T-helper 17 cell (primary cell): ENCODE results near the gene SACM1L. TPM values are rescaled to one million over a fixed set of nuclear protein-coding genes. Genes with fewer than 3 reads are reported as not detected.

Source experiments
- ATAC-seq: fragments of 150-1000 bp; cut with Tn5 transposase; 2 replicates; pipeline ENCODE4 v1.10.0; 2021; ENCODE audit warnings: mild to moderate bottlenecking, moderate library complexity
- DNase-seq, 3 donors: peaks; one replicate each; pipeline versions ENCODE4 v3.0.0 to v3.0.0-alpha.2; 2020 to 2021
- H3K9me3 ChIP-seq: one replicate; pipeline ENCODE4 v1.7.0; 2013; ENCODE audit warnings: low read length, mild to moderate bottlenecking; ENCODE audit not compliant: control insufficient read depth, poor library complexity, severe bottlenecking
- H3K27ac Mint-ChIP-seq: one replicate; pipeline ENCODE4 v1.8.0; 2022; ENCODE audit warnings: mild to moderate bottlenecking, moderate library complexity, mixed read lengths
- H3K27me3 Mint-ChIP-seq: one replicate; pipeline ENCODE4 v1.8.0; 2022; ENCODE audit warnings: mixed read lengths
- H3K36me3 Mint-ChIP-seq: one replicate; pipeline ENCODE4 v1.8.0; 2022; ENCODE audit warnings: low read depth, mixed read lengths
- H3K4me1 Mint-ChIP-seq: one replicate; pipeline ENCODE4 v1.8.0; 2022; ENCODE audit warnings: mild to moderate bottlenecking, mixed read lengths
- H3K4me3 Mint-ChIP-seq: one replicate; pipeline ENCODE4 v1.8.0; 2022; ENCODE audit warnings: mild to moderate bottlenecking, moderate library complexity, mixed read lengths
- total RNA-seq, 4 donors: library from RNA in 2 of 4; stranded (reverse) in 2 of 4; gene quantifications; one replicate each; pipeline ENCODE4 v1.2.3 and lab custom pipeline; 2022 to 2026

Gene SACM1L
- total RNA-seq, 2 donors from 2014 or later, result 61.0 to 62.5 TPM

GRCh38 chr3:45785605-45786150, 96.5 kb downstream of the SACM1L start:
- DNase-seq (no peak), ATAC-seq (no peak)
- Mint-ChIP-seq H3K27ac (no peak overlapping the region), H3K27me3 (no peaks in the 10 kb centered on the region), H3K4me1 (no peaks in the 10 kb centered on the region), H3K4me3 (no peak overlapping the region), H3K36me3 (peaks cover 6% of the 10 kb centered on the region)
- H3K9me3 ChIP-seq, result peaks cover 3% of the 10 kb centered on the region

- no peak overlapping the region for H3K4me3 Mint-ChIP-seq
- H3K9me3 ChIP-seq, result peaks cover 3% of the 10 kb centered on the region
- peaks cover 4% of the 10 kb centered on the region for H3K4me1 Mint-ChIP-seq
- no peaks in the 10 kb centered on the region for H3K27me3 Mint-ChIP-seq
- H3K27ac Mint-ChIP-seq, result no peak overlapping the region
- no peak for DNase-seq
- peaks cover 6% of the 10 kb centered on the region for H3K36me3 Mint-ChIP-seq
- ATAC-seq, result no peak
Observed at GRCh38 chr3:45786801-45787495, 97.8 kb downstream of the SACM1L start.

DNA sequence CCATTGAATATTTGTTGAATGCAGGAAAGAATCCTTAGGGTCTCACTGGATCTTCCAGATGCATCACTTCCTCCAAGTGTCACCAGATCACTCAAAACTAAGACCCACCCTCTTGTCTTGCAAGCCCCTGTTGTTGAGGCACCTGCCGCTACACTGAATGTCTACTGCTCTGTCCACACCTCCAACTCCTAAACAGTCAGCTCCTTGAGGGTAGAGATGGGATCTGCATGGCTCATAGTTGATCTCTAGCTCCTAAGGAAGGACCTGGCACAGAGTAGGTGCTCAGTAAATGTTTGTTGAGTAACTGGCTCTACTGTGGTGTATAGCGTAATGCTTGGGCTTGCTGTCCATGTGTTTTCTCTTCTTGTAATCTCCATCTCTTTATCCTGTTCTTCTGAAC, 98.4 kb downstream of the SACM1L start:
- Mint-ChIP-seq H3K4me1 (peaks cover 4% of the 10 kb centered on the region), H3K27me3 (no peaks in the 10 kb centered on the region), H3K4me3 (no peak overlapping the region), H3K27ac (no peak overlapping the region), H3K36me3 (peaks cover 6% of the 10 kb centered on the region)
- H3K9me3 ChIP-seq, result peaks cover 3% of the 10 kb centered on the region
- ATAC-seq, result no peak
- DNase-seq, result no peak

DNA sequence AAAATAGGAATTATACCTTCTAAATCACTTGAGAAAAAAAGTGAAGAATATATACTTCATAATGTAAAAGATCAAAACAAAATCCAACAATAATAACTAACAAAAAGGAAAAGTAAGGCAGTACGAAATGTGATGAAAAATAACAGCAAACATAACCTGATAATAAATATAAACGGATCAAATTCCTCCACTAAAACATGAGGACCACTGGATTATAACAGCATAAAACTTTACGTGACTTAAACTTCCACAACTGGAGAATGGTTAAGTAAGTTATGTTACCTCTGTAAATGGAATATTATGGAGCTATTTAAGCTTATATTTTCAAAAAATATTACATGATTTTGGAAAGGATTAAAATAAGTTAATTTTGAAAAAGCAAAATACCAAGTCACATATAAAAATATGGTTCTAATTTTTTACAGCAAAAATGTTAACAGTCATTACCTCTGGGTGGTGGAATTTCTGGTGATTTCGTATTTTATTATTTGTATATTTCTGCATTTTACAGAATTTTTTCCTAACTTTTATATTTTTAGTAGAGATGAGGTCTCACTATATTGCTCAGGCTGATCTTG, 100.1 kb downstream of the SACM1L start:
- Mint-ChIP-seq H3K4me3 (no peak overlapping the region), H3K27ac (no peak overlapping the region), H3K36me3 (peaks cover 6% of the 10 kb centered on the region), H3K4me1 (peaks cover 7% of the 10 kb centered on the region), H3K27me3 (peaks cover 12% of the 10 kb centered on the region)
- H3K9me3 ChIP-seq, result peaks cover 3% of the 10 kb centered on the region
- DNase-seq (no peak), ATAC-seq (no peak)

GRCh38 chr3:45790596-45790995, 101.4 kb downstream of the SACM1L start:
- DNase-seq (no peak), ATAC-seq (no peak)
- peaks cover 3% of the 10 kb centered on the region for H3K9me3 ChIP-seq
- Mint-ChIP-seq H3K27me3 (peaks cover 25% of the 10 kb centered on the region), H3K4me1 (peaks cover 14% of the 10 kb centered on the region), H3K4me3 (no peak overlapping the region), H3K27ac (no peak overlapping the region), H3K36me3 (peaks cover 8% of the 10 kb centered on the region)

GRCh38 chr3:45792036-45792435, 102.8 kb downstream of the SACM1L start:
- DNase-seq (no peak), ATAC-seq (no peak)
- Mint-ChIP-seq H3K36me3 (peaks cover 7% of the 10 kb centered on the region), H3K4me1 (peaks cover 16% of the 10 kb centered on the region), H3K27me3 (peaks cover 35% of the 10 kb centered on the region), H3K4me3 (no peak overlapping the region), H3K27ac (no peak overlapping the region)
- H3K9me3 ChIP-seq, result peaks cover 3% of the 10 kb centered on the region

- Mint-ChIP-seq H3K27ac (no peak overlapping the region), H3K4me3 (no peak overlapping the region), H3K36me3 (peaks cover 4% of the 10 kb centered on the region), H3K4me1 (peaks cover 17% of the 10 kb centered on the region), H3K27me3 (peaks cover 41% of the 10 kb centered on the region)
- ATAC-seq (no peak), DNase-seq (no peak)
- H3K9me3 ChIP-seq, result peaks cover 3% of the 10 kb centered on the region
Observed at GRCh38 chr3:45792516-45793172, 103.4 kb downstream of the SACM1L start.

DNA sequence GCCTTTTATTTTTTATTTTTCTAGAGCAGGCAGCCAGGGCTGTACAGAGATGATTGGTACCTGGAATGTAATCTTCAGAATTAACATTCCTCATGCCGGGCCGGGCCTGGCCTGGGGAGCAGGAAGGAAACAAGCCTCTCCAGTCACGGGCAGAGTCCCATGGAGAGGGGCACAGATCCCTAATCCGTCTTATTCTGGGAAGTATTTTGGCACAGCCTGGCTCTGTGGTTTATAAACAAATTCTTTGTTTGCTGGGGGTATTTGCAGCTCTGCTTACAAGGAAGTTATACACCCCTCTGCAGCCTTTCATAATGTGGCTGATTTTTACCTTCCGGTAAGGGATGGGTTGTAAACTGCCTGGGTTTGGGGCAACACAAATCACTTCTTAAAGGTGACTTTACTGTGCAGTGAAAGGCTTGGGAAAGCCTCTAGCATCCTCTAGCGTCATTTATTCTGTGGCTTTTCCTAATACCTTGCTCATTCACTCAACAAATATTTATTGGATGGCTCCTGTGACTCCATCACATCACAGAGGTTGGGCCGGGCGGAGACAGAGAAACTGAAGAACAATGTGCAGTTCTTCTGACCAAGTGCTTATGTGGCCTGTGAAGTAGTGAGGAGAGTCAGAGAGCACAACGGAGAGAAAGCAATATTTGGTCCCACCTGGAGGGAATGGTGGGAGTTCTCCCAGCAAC, 104.4 kb downstream of the SACM1L start:
- no peak overlapping the region for H3K4me3 Mint-ChIP-seq

GRCh38 chr3:45794177-45794560, 105.0 kb downstream of the SACM1L start:
- H3K9me3 ChIP-seq, result peaks cover 3% of the 10 kb centered on the region
- DNase-seq, result no peak
- H3K36me3 Mint-ChIP-seq, result peaks cover 4% of the 10 kb centered on the region
- H3K27ac Mint-ChIP-seq, result no peak overlapping the region
- H3K4me3 Mint-ChIP-seq, result no peak overlapping the region
- H3K4me1 Mint-ChIP-seq, result peaks cover 18% of the 10 kb centered on the region
- ATAC-seq, result no peak
- H3K27me3 Mint-ChIP-seq, result peaks cover 57% of the 10 kb centered on the region

More for the DNA sequence above, 104.4 kb downstream of the SACM1L start:
- Mint-ChIP-seq H3K36me3 (peaks cover 4% of the 10 kb centered on the region), H3K27ac (no peak overlapping the region), H3K4me1 (peaks cover 18% of the 10 kb centered on the region), H3K27me3 (peaks cover 51% of the 10 kb centered on the region)
- no peak for ATAC-seq
- DNase-seq, result no peak
- H3K9me3 ChIP-seq, result peaks cover 3% of the 10 kb centered on the region

DNA sequence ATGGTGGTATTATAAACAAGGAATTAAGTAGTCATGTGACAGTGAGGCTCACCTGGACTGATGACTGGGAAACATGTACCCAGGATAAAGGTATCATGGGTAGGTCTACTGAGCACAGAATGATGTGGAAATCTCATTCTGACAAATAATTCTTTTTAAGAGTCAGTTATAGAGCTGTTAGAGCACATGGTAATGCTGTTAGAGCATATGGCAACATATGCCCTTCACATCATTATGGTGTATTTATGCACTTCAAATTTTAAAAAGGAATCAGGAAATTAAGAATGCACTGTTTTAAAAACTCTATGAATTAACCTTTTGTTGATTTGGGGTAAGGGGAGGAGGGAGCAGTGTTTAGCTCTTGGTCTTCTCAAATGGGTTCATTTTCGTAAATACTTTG, 105.5 kb downstream of the SACM1L start:
- DNase-seq (no peak), ATAC-seq (no peak)
- Mint-ChIP-seq H3K4me3 (no peak overlapping the region), H3K4me1 (peaks cover 19% of the 10 kb centered on the region), H3K27me3 (peaks cover 62% of the 10 kb centered on the region), H3K27ac (no peak overlapping the region), H3K36me3 (peaks cover 4% of the 10 kb centered on the region)
- H3K9me3 ChIP-seq, result peaks cover 1% of the 10 kb centered on the region

Other genes with a start within 250 kb of the SACM1L start
- 10 to 100 TPM; 17.2 to 34.1 TPM for gene LIMD1, start 94.6 kb upstream of the SACM1L start, total RNA-seq
- gene SLC6A20, start 107.1 kb downstream of the SACM1L start, total RNA-seq, result under 1 TPM in 1 of 2 donors, not detected in 1; 0.23 TPM
- 10 to 100 TPM; 13.0 to 18.1 TPM for gene LZTFL1, start 152.7 kb downstream of the SACM1L start, total RNA-seq
- 1 to 10 TPM; 4.0 to 4.7 TPM for gene CCR9, start 197.1 kb downstream of the SACM1L start, total RNA-seq